ENCODE data around the gene KRTAP9-1.

GRCh38 chr17:41160648-41161047, 29.0 kb upstream of the KRTAP9-1 start, which contains the start of gene KRTAP4-4:
- TF ChIP-seq CTCF (IDR thresholded peaks at IDR 0.05) (no peak), POLR2A (IDR thresholded peaks at IDR 0.05) (no peak), POLR2AphosphoS5 (IDR thresholded peaks at IDR 0.05) (no peak)
